H1 (cell line): ENCODE measurements around the gene PGPEP1. TPM values are rescaled to one million over a fixed set of nuclear protein-coding genes. Genes with fewer than 3 reads are reported as not detected.

ENCODE experiments used
- CTCF ChIA-PET: fragments of 300-600 bp; sonication (Branson Sonifier 250); formaldehyde crosslinking; loops from one replicate; lab custom pipeline; 2021; ENCODE audit not compliant: partially characterized antibody; lab: Charles Lee
- POLR2A ChIA-PET: fragments of 300-600 bp; sonication (Branson Sonifier 250); formaldehyde crosslinking; loops from one replicate; lab custom pipeline; 2021; ENCODE audit warnings: inconsistent platforms; ENCODE audit not compliant: partially characterized antibody; lab: Charles Lee
- DNase-seq, 2 experiments: peaks; one replicate each; pipeline versions ENCODE4 v3.0.0 to v3.0.0-alpha.2; 2010 to 2022; ENCODE audit warnings: low spot score in 2 of 2, low read depth in 1 of 2, mixed read lengths in 1 of 2
- FAIRE-seq: peaks from 2 replicates; lab custom pipeline; 2011; peaks lifted over from hg19 to GRCh38; lab: Jason Lieb, UNC
- H2AFZ ChIP-seq: 2 replicates; pipeline ENCODE4 v1.8.1; 2012; ENCODE audit warnings: low read length, inconsistent platforms
- H2AK5ac ChIP-seq: 2 replicates; pipeline ENCODE4 v1.6.1; 2013; ENCODE audit warnings: low read depth, low read length
- H2BK120ac ChIP-seq: replicated peaks from 2 replicates; pipeline ENCODE3; 2013; ENCODE audit warnings: low read depth, low read length, inconsistent platforms
- H2BK12ac ChIP-seq: 2 replicates; pipeline ENCODE4 v1.6.1; 2013; ENCODE audit warnings: low read depth, low read length
- H2BK15ac ChIP-seq: 2 replicates; pipeline ENCODE4 v1.6.1; 2013; ENCODE audit warnings: low read length
- H2BK20ac ChIP-seq: 2 replicates; pipeline ENCODE4 v1.6.1; 2013; ENCODE audit warnings: low read length
- H2BK5ac ChIP-seq: 2 replicates; pipeline ENCODE4 v1.6.1; 2013; ENCODE audit warnings: low read depth, low read length
- H3K14ac ChIP-seq: 2 replicates; pipeline ENCODE4 v1.6.1; 2013; ENCODE audit warnings: inconsistent platforms; ENCODE audit not compliant: insufficient read length
- H3K18ac ChIP-seq: 2 replicates; pipeline ENCODE4 v1.6.1; 2013; ENCODE audit warnings: low read length; ENCODE audit errors: extremely low read depth
- H3K23ac ChIP-seq: 2 replicates; pipeline ENCODE4 v1.6.1; 2013; ENCODE audit warnings: inconsistent platforms; ENCODE audit not compliant: insufficient read length
- H3K23me2 ChIP-seq: 2 replicates; pipeline ENCODE4 v1.6.1; 2013; ENCODE audit warnings: low read depth, low read length
- H3K27ac ChIP-seq: 2 replicates; pipeline ENCODE4 v1.6.1; 2011; ENCODE audit warnings: low read depth, low read length, inconsistent platforms
- H3K27me3 ChIP-seq, 4 experiments: replicated peaks in 1 of 4; 1 replicate in 1 of 4; 2 replicates in 3 of 4; pipeline versions ENCODE4 v1.6.1 to v1.8.1; 2011 to 2013; ENCODE audit warnings: low read length in 3 of 4, mild to moderate bottlenecking in 3 of 4, inconsistent platforms in 2 of 4, mixed read lengths in 2 of 4, moderate library complexity in 1 of 4; ENCODE audit not compliant: control insufficient read depth in 3 of 4, insufficient read depth in 3 of 4; ENCODE audit errors: extremely low read depth in 1 of 4
- H3K36me3 ChIP-seq, 4 experiments: 2 replicates each; pipeline versions ENCODE4 v1.6.1 to v1.8.1; 2011 to 2013; ENCODE audit warnings: mild to moderate bottlenecking in 4 of 4, low read length in 3 of 4, moderate library complexity in 2 of 4, control low read depth in 1 of 4, inconsistent platforms in 1 of 4; ENCODE audit not compliant: insufficient read depth in 4 of 4, control insufficient read depth in 2 of 4
- H3K4ac ChIP-seq: replicated peaks from 2 replicates; pipeline ENCODE3; 2013; ENCODE audit warnings: low read length, low read depth, mixed read lengths, inconsistent platforms; ENCODE audit not compliant: insufficient read length
- H3K4me1 ChIP-seq, 4 experiments: replicated peaks in 1 of 4; 1 replicate in 1 of 4; 2 replicates in 3 of 4; pipeline versions ENCODE4 v1.6.1 to v1.8.1; 2011 to 2013; ENCODE audit warnings: low read length in 3 of 4, inconsistent platforms in 2 of 4, mixed read lengths in 1 of 4; ENCODE audit not compliant: insufficient read depth in 4 of 4, control insufficient read depth in 3 of 4
- H3K4me2 ChIP-seq, 2 experiments: 2 replicates each; pipeline versions ENCODE4 v1.6.1 to v1.8.1; 2011 to 2013; ENCODE audit warnings: low read depth in 2 of 2, low read length in 2 of 2, control low read depth in 1 of 2, inconsistent platforms in 1 of 2, mild to moderate bottlenecking in 1 of 2; ENCODE audit not compliant: insufficient read depth in 1 of 2
- H3K4me3 ChIP-seq, 4 experiments: fragments of 200-600, 300-600 bp in 1 of 4; sonication (generic), shearing (Covaris generic), sonication (Bioruptor Twin) in 1 of 4; 2 replicates each; pipeline versions ENCODE4 v1.5.1 to v1.8.1; 2011 to 2016; ENCODE audit warnings: low read length in 4 of 4, low read depth in 3 of 4, control low read depth in 2 of 4, inconsistent platforms in 2 of 4, mild to moderate bottlenecking in 2 of 4, mixed read lengths in 1 of 4, moderate library complexity in 1 of 4; ENCODE audit not compliant: insufficient read depth in 2 of 4; ENCODE audit errors: extremely low read depth in 1 of 4
- H3K56ac ChIP-seq: replicated peaks from 2 replicates; pipeline ENCODE3; 2013; ENCODE audit warnings: low read depth, mild to moderate bottlenecking, mixed read lengths, low read length, inconsistent platforms; ENCODE audit not compliant: insufficient read length
- H3K79me1 ChIP-seq: 2 replicates; pipeline ENCODE4 v1.6.1; 2013; ENCODE audit warnings: low read depth, low read length, control low read depth
- H3K79me2 ChIP-seq, 2 experiments: 2 replicates each; pipeline versions ENCODE4 v1.6.1 to v1.8.1; 2012 to 2013; ENCODE audit warnings: low read length in 2 of 2, mild to moderate bottlenecking in 2 of 2, inconsistent platforms in 1 of 2; ENCODE audit not compliant: insufficient read depth in 2 of 2, control insufficient read depth in 1 of 2
- H3K9ac ChIP-seq, 4 experiments: replicated peaks in 1 of 4; 1 replicate in 1 of 4; 2 replicates in 3 of 4; pipeline versions ENCODE4 v1.6.1 to v1.8.1; 2011 to 2013; ENCODE audit warnings: low read depth in 3 of 4, low read length in 3 of 4, control low read depth in 2 of 4, mild to moderate bottlenecking in 2 of 4, moderate library complexity in 2 of 4, inconsistent platforms in 1 of 4; ENCODE audit errors: extremely low read depth in 1 of 4
- H3K9me3 ChIP-seq, 2 experiments: 2 replicates each; pipeline versions ENCODE4 v1.6.1 to v1.8.1; 2012 to 2013; ENCODE audit warnings: mild to moderate bottlenecking in 2 of 2, moderate library complexity in 2 of 2, control low read depth in 1 of 2, inconsistent platforms in 1 of 2, low read depth in 1 of 2, low read length in 1 of 2, mixed read lengths in 1 of 2; ENCODE audit not compliant: insufficient read depth in 2 of 2
- H4K20me1 ChIP-seq, 2 experiments: replicated peaks in 1 of 2; 2 replicates each; pipeline versions ENCODE3 to v1.8.1; 2011 to 2013; ENCODE audit warnings: inconsistent platforms in 2 of 2, low read length in 2 of 2, mild to moderate bottlenecking in 1 of 2; ENCODE audit not compliant: insufficient read depth in 2 of 2, control insufficient read depth in 1 of 2
- H4K5ac ChIP-seq: 2 replicates; pipeline ENCODE4 v1.6.1; 2013; ENCODE audit warnings: low read length, low read depth, mixed read lengths, inconsistent platforms; ENCODE audit not compliant: insufficient read length
- H4K8ac ChIP-seq: 2 replicates; pipeline ENCODE4 v1.8.0; 2013; ENCODE audit warnings: mild to moderate bottlenecking, moderate library complexity, low read length, inconsistent platforms; ENCODE audit not compliant: insufficient read depth; ENCODE audit errors: extremely low read depth
- H4K91ac ChIP-seq: replicated peaks from 2 replicates; pipeline ENCODE3; 2013; ENCODE audit warnings: low read length, mixed read lengths, inconsistent platforms; ENCODE audit not compliant: insufficient read length
- ATF2 ChIP-seq: IDR thresholded peaks from 2 replicates; pipeline ENCODE4 v1.6.1; 2012; ENCODE audit warnings: low read length, inconsistent platforms
- BCL11A ChIP-seq, 2 experiments: IDR thresholded peaks; one replicate each; pipeline ENCODE4 v1.6.1; 2011; ENCODE audit warnings: low read depth in 2 of 2, low read length in 2 of 2, mild to moderate bottlenecking in 2 of 2
- E2F6 ChIP-seq: IDR thresholded peaks from 2 replicates; pipeline ENCODE4 v1.6.1; 2012; ENCODE audit warnings: inconsistent platforms
- RBBP5 ChIP-seq: IDR thresholded peaks from 2 replicates; pipeline ENCODE4 v1.7.1; 2012; ENCODE audit warnings: low read depth, mild to moderate bottlenecking, inconsistent platforms, low read length, moderate library complexity, borderline replicate concordance
- SP2 ChIP-seq: IDR thresholded peaks from 2 replicates; pipeline ENCODE4 v1.6.1; 2012; ENCODE audit warnings: mild to moderate bottlenecking, low read length, inconsistent platforms
- TCF12 ChIP-seq: IDR thresholded peaks from 2 replicates; pipeline ENCODE4 v1.6.1; 2011; ENCODE audit warnings: low read depth, mild to moderate bottlenecking, low read length
- WGBS, 2 experiments: shearing (Covaris generic) in 1 of 2; methylation state at CpG; one replicate each; pipeline versions ENCODE4 v1.1.6 to v1.1.7; 2013 to 2015; ENCODE audit warnings: low lambda C conversion rate in 2 of 2, mixed read lengths in 2 of 2, inconsistent platforms in 1 of 2, low coverage in 1 of 2, missing lambda C conversion rate in 1 of 2; ENCODE audit not compliant: insufficient replicate concordance in 2 of 2, insufficient coverage in 1 of 2, insufficient read length in 1 of 2; ENCODE audit errors: extremely low coverage in 1 of 2, missing lambda C conversion rate in 1 of 2; 5-methylcytosine and 5-hydroxymethylcytosine counted together
- polyA plus RNA-seq, 7 experiments: library from polyadenylated mRNA; depleted of rRNA in 3 of 7; stranded (reverse) in 5 of 7; unstranded in 2 of 7; fragments of >200 nt in 5 of 7; fragments of 200-250 nt in 2 of 7; gene quantifications; 1 replicate in 5 of 7; 2 replicates in 1 of 7; 4 replicates in 1 of 7; pipeline versions ENCODE4 v1.2.1 to v1.2.3, GENCODE V29; 2011 to 2013; ENCODE audit warnings: missing spikeins in 2 of 7, mixed read lengths in 2 of 7
- total RNA-seq: library from RNA; stranded (reverse); fragmentation: NEBNext Ultra II Directional; extraction: Animal tissue kit (Norgen Biotek cat#: 25700); gene quantifications from 2 replicates; pipeline ENCODE4 v1.2.1, GENCODE V29; 2021

PGPEP1 gene
- total and polyA plus RNA-seq, 2 of the 8 experiments (the other 6 are each of a cell fraction or from before 2014, with no cell fraction given): 17.0 to 33.4 TPM

GRCh38 chr19:18333680-18334079, 6.7 kb upstream of the PGPEP1 start:
- Histone ChIP-seq H3K9me3 (no peaks in the 10 kb centered on the region), H3K14ac (no peak overlapping the region), H3K27ac (no peak overlapping the region), H3K23me2 (no peaks in the 10 kb centered on the region), H4K8ac (no peak overlapping the region), H2BK120ac (no peak overlapping the region), H3K9ac (no peak overlapping the region), H2BK15ac (no peak overlapping the region), H3K27me3 (no peaks in the 10 kb centered on the region), H3K23ac (no peak overlapping the region), H3K79me1 (no peaks in the 10 kb centered on the region), H3K18ac (no peak overlapping the region), H2BK5ac (no peak overlapping the region), H2BK12ac (no peak overlapping the region; the same call in 1 of the 2 replicates), H4K91ac (no peak overlapping the region), H3K4me3 (no peak overlapping the region), H3K4ac (no peak overlapping the region), H4K20me1 (no peaks in the 10 kb centered on the region), H2AK5ac (no peak overlapping the region), H3K4me2 (no peak overlapping the region), H3K79me2 (no peaks in the 10 kb centered on the region), H4K5ac (no peak overlapping the region), H3K36me3 (no peaks in the 10 kb centered on the region), H3K56ac (no peak overlapping the region), H3K4me1 (peaks cover 0 to 4% (median 4%) of the 10 kb centered on the region in 4 experiments; a peak in 5 of 7 replicates), H2BK20ac (no peak overlapping the region), H2AFZ (no peak overlapping the region)
- CTCF ChIA-PET: interaction anchor here (0.7 to 5.8 kb wide), 4 partner anchors 44 to 229 kb away, joined by 3 to 51 read pairs (median 4); partner anchors contain the start of gene JUND
- POLR2A ChIA-PET: interaction anchor here (1.2 to 20.2 kb wide), 2 partner anchors 41 to 55 kb away, joined by 3 to 224 read pairs; partner anchors contain the start of genes IQCN and JUND
- DNase-seq (no peak), FAIRE-seq (no peak)
- TF ChIP-seq ATF2 (no peak), SP2 (no peak), TCF12 (no peak), RBBP5 (no peak), E2F6 (no peak), BCL11A (IDR thresholded peaks at IDR 0.05; ENCODE audit: low read depth in 2 of 2, low read length in 2 of 2) (no peak)
- 90% methylated on average over 5 of the region's 6 CpGs; no CpG with 5 or more reads in 1 of the 2 experiments for WGBS, 2 experiments
